Measurements from ENCODE around the gene NRCAM.

DNA sequence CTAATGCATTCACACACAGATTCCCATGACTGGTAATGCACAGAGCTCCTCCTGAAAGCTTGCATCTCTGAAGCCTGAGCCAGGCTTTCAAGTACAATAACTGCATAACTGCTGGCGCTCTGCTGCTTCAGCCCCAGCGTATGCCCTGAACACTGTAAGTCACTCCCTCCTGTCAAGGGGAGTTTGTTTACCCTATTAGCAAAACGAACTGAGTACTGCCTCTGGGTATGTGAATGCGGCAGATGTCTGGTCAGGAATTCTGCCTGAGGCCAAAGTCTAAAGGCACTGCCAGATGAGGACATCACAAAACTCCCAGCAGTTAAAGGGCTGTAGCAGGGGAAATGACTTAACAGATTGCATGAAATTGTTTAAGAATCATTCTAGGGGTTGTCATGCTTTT, 97.7 kb downstream of the NRCAM start:
- TF ChIP-seq, protein P1, sequence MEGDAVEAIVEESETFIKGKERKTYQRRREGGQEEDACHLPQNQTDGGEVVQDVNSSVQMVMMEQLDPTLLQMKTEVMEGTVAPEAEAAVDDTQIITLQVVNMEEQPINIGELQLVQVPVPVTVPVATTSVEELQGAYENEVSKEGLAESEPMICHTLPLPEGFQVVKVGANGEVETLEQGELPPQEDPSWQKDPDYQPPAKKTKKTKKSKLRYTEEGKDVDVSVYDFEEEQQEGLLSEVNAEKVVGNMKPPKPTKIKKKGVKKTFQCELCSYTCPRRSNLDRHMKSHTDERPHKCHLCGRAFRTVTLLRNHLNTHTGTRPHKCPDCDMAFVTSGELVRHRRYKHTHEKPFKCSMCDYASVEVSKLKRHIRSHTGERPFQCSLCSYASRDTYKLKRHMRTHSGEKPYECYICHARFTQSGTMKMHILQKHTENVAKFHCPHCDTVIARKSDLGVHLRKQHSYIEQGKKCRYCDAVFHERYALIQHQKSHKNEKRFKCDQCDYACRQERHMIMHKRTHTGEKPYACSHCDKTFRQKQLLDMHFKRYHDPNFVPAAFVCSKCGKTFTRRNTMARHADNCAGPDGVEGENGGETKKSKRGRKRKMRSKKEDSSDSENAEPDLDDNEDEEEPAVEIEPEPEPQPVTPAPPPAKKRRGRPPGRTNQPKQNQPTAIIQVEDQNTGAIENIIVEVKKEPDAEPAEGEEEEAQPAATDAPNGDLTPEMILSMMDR (optimal IDR thresholded peaks at IDR 0.05 in 1 of 3, IDR thresholded peaks at IDR 0.05 in 1 of 3, conservative IDR thresholded peaks at IDR 0.05 in 1 of 3; ENCODE audit: extremely low read depth in 1 of 3, insufficient read depth in 2 of 3, low read length in 3 of 3) = no peak
- no peak for TF ChIP-seq EZH2 (IDR thresholded peaks at IDR 0.05; ENCODE audit: low read length)

All from keratinocyte (primary cell).